Keratinocyte (primary cell): ENCODE measurements around the gene KAT5. TPM values are rescaled to one million over a fixed set of nuclear protein-coding genes. Genes with fewer than 3 reads are reported as not detected.

Experiments used
- DNase-seq: peaks from one replicate; pipeline ENCODE4 v3.0.0-alpha.2; 2011; ENCODE audit warnings: low read depth, missing footprints, low spot score
- FAIRE-seq: peaks from 2 replicates; lab custom pipeline; 2011; peaks lifted over from hg19 to GRCh38; lab: Jason Lieb, UNC
- H2AFZ ChIP-seq: 2 replicates; pipeline ENCODE4 v1.6.0; 2012; ENCODE audit warnings: low read length, control low read depth, inconsistent platforms; ENCODE audit not compliant: control insufficient read depth
- H3K27ac ChIP-seq: 2 replicates; pipeline ENCODE4 v1.5.1; 2011; ENCODE audit warnings: low read length; ENCODE audit not compliant: control insufficient read depth, insufficient read depth
- H3K27me3 ChIP-seq: 3 replicates; pipeline ENCODE4 v1.6.0; 2011; ENCODE audit warnings: low read length; ENCODE audit not compliant: control insufficient read depth, insufficient read depth; ENCODE audit errors: extremely low read depth
- H3K36me3 ChIP-seq, 2 experiments: 2 replicates in 1 of 2; 3 replicates in 1 of 2; pipeline ENCODE4 v1.5.1; 2011; ENCODE audit warnings: low read length in 2 of 2, mild to moderate bottlenecking in 1 of 2; ENCODE audit not compliant: control insufficient read depth in 2 of 2, insufficient read depth in 2 of 2; ENCODE audit errors: extremely low read depth in 1 of 2
- H3K4me1 ChIP-seq: 3 replicates; pipeline ENCODE4 v1.5.1; 2011; ENCODE audit warnings: low read length; ENCODE audit not compliant: control insufficient read depth, insufficient read depth; ENCODE audit errors: extremely low read depth
- H3K4me2 ChIP-seq: 3 replicates; pipeline ENCODE4 v1.6.0; 2011; ENCODE audit warnings: low read depth, low read length; ENCODE audit not compliant: control insufficient read depth, insufficient read depth; ENCODE audit errors: extremely low read depth
- H3K4me3 ChIP-seq, 3 experiments: fragments of 200-600 bp in 1 of 3; sonication (generic) in 1 of 3; 2 replicates in 2 of 3; 3 replicates in 1 of 3; pipeline ENCODE4 v1.5.1; 2011 to 2016; ENCODE audit warnings: low read length in 3 of 3, mild to moderate bottlenecking in 3 of 3, control low read depth in 2 of 3, inconsistent platforms in 1 of 3, low read depth in 1 of 3, mixed read lengths in 1 of 3, mixed run types in 1 of 3, moderate library complexity in 1 of 3; ENCODE audit not compliant: control insufficient read depth in 2 of 3, insufficient read depth in 2 of 3; ENCODE audit errors: extremely low read depth in 1 of 3
- H3K79me2 ChIP-seq: 2 replicates; pipeline ENCODE4 v1.6.0; 2012; ENCODE audit warnings: low read length; ENCODE audit not compliant: control insufficient read depth, insufficient read depth
- H3K9ac ChIP-seq: 3 replicates; pipeline ENCODE4 v1.6.0; 2011; ENCODE audit warnings: low read length; ENCODE audit not compliant: control insufficient read depth, insufficient read depth; ENCODE audit errors: extremely low read depth
- H3K9me1 ChIP-seq: 3 replicates; pipeline ENCODE4 v1.6.0; 2011; ENCODE audit warnings: low read length; ENCODE audit not compliant: control insufficient read depth, insufficient read depth; ENCODE audit errors: extremely low read depth
- H3K9me3 ChIP-seq: 2 replicates; pipeline ENCODE4 v1.5.1; 2012; ENCODE audit warnings: low read depth, low read length; ENCODE audit not compliant: control insufficient read depth
- H4K20me1 ChIP-seq: 3 replicates; pipeline ENCODE4 v1.6.0; 2011; ENCODE audit warnings: low read length; ENCODE audit not compliant: control insufficient read depth, insufficient read depth; ENCODE audit errors: extremely low read depth
- EZH2 ChIP-seq: IDR thresholded peaks from one replicate; pipeline ENCODE4 v1.6.1; 2012; ENCODE audit warnings: inconsistent platforms, mild to moderate bottlenecking, low read length, moderate library complexity
- dilution Hi-C: fragments of 300-500 bp; cut with MboI; formaldehyde crosslinking; loops from one replicate; pipeline ENCODE4 v1.7.0; 2020; ENCODE audit warnings: low sequenced_read_pairs; ENCODE audit not compliant: extremely low pct_ligation_motif_present
- polyA plus RNA-seq, 5 experiments: library from polyadenylated mRNA; depleted of rRNA in 3 of 5; stranded (reverse) in 3 of 5; stranded (forward) in 1 of 5; unstranded in 1 of 5; fragments of >200 nt; gene quantifications; 1 replicate in 1 of 5; 2 replicates in 3 of 5; 3 replicates in 1 of 5; pipeline versions ENCODE4 v1.2.1 to v1.2.3, GENCODE V29; 2011 to 2012; ENCODE audit warnings: missing spikeins in 2 of 5, low read depth in 1 of 5, low replicate concordance in 1 of 5
- TF ChIP-seq, protein P1 (sequence below), 3 experiments: IDR thresholded peaks in 1 of 3; conservative IDR thresholded peaks in 1 of 3; optimal IDR thresholded peaks in 1 of 3; 2 replicates in 2 of 3; 3 replicates in 1 of 3; pipeline versions ENCODE3 to v1.5.1; 2011; ENCODE audit warnings: low read length in 3 of 3, mild to moderate bottlenecking in 3 of 3, moderate library complexity in 2 of 3, control low read depth in 1 of 3, inconsistent platforms in 1 of 3; ENCODE audit not compliant: insufficient read depth in 2 of 3; ENCODE audit errors: extremely low read depth in 1 of 3

KAT5 gene
- polyA plus RNA-seq, 1 donor (not counting 4 experiments of a cell fraction or from before 2014, with no cell fraction given): 26.8 TPM

DNA sequence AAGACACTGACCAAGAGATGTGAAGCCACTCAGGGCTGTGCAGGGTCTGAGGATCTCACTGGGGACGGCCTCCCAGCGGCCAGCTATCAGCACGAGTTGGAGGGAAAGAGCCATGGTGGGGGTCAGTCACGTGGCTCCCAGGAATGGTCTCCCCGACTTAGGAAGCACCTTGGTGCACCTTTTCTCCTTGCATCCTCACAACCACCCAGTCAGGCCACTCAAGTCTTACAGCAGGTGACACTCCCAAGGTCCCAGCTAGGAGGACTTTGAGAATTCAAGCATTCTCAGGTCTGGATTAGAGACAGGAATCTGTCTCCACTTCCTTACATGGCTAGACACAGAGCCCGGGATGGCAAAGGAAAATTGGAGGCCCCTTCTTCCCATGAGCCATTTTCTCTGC is 5.9 kb downstream of the KAT5 start:
- Histone ChIP-seq H3K27ac (no peak overlapping the region), H3K9me1 (no peaks in the 10 kb centered on the region), H3K9ac (no peak overlapping the region), H3K27me3 (no peaks in the 10 kb centered on the region), H3K9me3 (no peaks in the 10 kb centered on the region), H3K4me2 (no peak overlapping the region), H3K79me2 (peaks cover 34% of the 10 kb centered on the region), H3K36me3 (peaks cover 35 to 46% of the 10 kb centered on the region in 2 experiments), H3K4me1 (peaks cover 12% of the 10 kb centered on the region), H4K20me1 (peaks cover 4% of the 10 kb centered on the region), H3K4me3 (no peak overlapping the region), H2AFZ (no peak overlapping the region)
- DNase-seq (no peak), FAIRE-seq (no peak)
- TF ChIP-seq, protein P1, sequence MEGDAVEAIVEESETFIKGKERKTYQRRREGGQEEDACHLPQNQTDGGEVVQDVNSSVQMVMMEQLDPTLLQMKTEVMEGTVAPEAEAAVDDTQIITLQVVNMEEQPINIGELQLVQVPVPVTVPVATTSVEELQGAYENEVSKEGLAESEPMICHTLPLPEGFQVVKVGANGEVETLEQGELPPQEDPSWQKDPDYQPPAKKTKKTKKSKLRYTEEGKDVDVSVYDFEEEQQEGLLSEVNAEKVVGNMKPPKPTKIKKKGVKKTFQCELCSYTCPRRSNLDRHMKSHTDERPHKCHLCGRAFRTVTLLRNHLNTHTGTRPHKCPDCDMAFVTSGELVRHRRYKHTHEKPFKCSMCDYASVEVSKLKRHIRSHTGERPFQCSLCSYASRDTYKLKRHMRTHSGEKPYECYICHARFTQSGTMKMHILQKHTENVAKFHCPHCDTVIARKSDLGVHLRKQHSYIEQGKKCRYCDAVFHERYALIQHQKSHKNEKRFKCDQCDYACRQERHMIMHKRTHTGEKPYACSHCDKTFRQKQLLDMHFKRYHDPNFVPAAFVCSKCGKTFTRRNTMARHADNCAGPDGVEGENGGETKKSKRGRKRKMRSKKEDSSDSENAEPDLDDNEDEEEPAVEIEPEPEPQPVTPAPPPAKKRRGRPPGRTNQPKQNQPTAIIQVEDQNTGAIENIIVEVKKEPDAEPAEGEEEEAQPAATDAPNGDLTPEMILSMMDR (optimal IDR thresholded peaks at IDR 0.05 in 1 of 3, IDR thresholded peaks at IDR 0.05 in 1 of 3, conservative IDR thresholded peaks at IDR 0.05 in 1 of 3; ENCODE audit: extremely low read depth in 1 of 3, insufficient read depth in 2 of 3, low read length in 3 of 3): no peak
- no peak for TF ChIP-seq EZH2
- dilution Hi-C loops: no loop called here

DNA sequence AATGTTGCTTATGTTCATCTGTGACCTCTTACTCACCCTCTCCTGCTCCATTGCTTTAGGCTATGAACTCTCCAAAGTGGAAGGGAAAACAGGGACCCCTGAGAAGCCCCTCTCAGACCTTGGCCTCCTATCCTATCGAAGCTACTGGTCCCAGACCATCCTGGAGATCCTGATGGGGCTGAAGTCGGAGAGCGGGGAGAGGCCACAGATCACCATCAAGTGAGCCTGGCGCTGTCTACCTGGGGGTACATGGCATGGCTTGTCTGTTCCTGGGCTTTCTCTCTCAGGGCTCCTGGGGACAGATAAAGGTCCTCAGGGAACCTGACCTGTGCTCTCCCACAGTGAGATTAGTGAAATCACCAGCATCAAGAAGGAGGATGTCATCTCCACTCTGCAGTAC is 6.5 kb downstream of the KAT5 start:
- FAIRE-seq (no peak), DNase-seq (no peak)
- Histone ChIP-seq H3K4me2 (no peak overlapping the region), H4K20me1 (peaks cover 4% of the 10 kb centered on the region), H3K27ac (no peak overlapping the region), H3K9me3 (no peaks in the 10 kb centered on the region), H3K4me1 (peaks cover 11% of the 10 kb centered on the region), H2AFZ (no peak overlapping the region), H3K9me1 (no peaks in the 10 kb centered on the region), H3K4me3 (no peak overlapping the region), H3K27me3 (no peaks in the 10 kb centered on the region), H3K9ac (no peak overlapping the region), H3K79me2 (peaks cover 28% of the 10 kb centered on the region), H3K36me3 (peaks cover 32 to 42% of the 10 kb centered on the region in 2 experiments)
- dilution Hi-C loops: no loop called here
- TF ChIP-seq EZH2: no peak
- TF ChIP-seq, protein P1 (optimal IDR thresholded peaks at IDR 0.05 in 1 of 3, IDR thresholded peaks at IDR 0.05 in 1 of 3, conservative IDR thresholded peaks at IDR 0.05 in 1 of 3; ENCODE audit: extremely low read depth in 1 of 3, insufficient read depth in 2 of 3, low read length in 3 of 3): no peak
